DND-41 (cell line): Measurements from ENCODE around the gene ZNF416.

Experiments
- ATAC-seq: fragments of 200-7000 bp; cut with Tn5 transposase; 3 replicates; pipeline ENCODE4 v1.9.1; 2021; ENCODE audit warnings: low read depth; ENCODE audit not compliant: insufficient read depth
- DNase-seq: peaks from one replicate; pipeline ENCODE4 v3.0.0-alpha.2; 2020
- H2AFZ ChIP-seq: 2 replicates; pipeline ENCODE4 v1.6.0; 2012; ENCODE audit warnings: low read depth, low read length
- H3K27ac ChIP-seq: 2 replicates; pipeline ENCODE4 v1.5.1; 2012; ENCODE audit warnings: low read length, inconsistent platforms
- H3K27me3 ChIP-seq: fragments of 200-600 bp; sonication (generic); 2 replicates; pipeline ENCODE4 v1.6.0; 2012; ENCODE audit warnings: low read length, mild to moderate bottlenecking, inconsistent platforms; ENCODE audit not compliant: insufficient read depth, poor library complexity
- H3K36me3 ChIP-seq: 2 replicates; pipeline ENCODE4 v1.5.1; 2012; ENCODE audit warnings: low read length, inconsistent platforms; ENCODE audit not compliant: insufficient read depth
- H3K4me1 ChIP-seq: 2 replicates; pipeline ENCODE4 v1.5.1; 2012; ENCODE audit warnings: mild to moderate bottlenecking, low read length; ENCODE audit not compliant: insufficient read depth
- H3K4me2 ChIP-seq: 2 replicates; pipeline ENCODE4 v1.6.0; 2012; ENCODE audit warnings: mild to moderate bottlenecking, moderate library complexity, low read length, inconsistent platforms; ENCODE audit not compliant: insufficient read depth
- H3K4me3 ChIP-seq, 2 experiments: fragments of 200-600 bp in 1 of 2; shearing (Covaris generic) in 1 of 2; 2 replicates each; pipeline ENCODE4 v1.5.1; 2012 to 2016; ENCODE audit warnings: inconsistent platforms in 2 of 2, low read length in 2 of 2, mild to moderate bottlenecking in 2 of 2, low read depth in 1 of 2, moderate library complexity in 1 of 2
- H3K79me2 ChIP-seq: 2 replicates; pipeline ENCODE4 v1.6.0; 2012; ENCODE audit warnings: low read length, inconsistent platforms; ENCODE audit not compliant: insufficient read depth
- H3K9ac ChIP-seq: 2 replicates; pipeline ENCODE4 v1.6.0; 2012; ENCODE audit warnings: low read depth, mild to moderate bottlenecking, inconsistent platforms, low read length, moderate library complexity
- H3K9me3 ChIP-seq: 2 replicates; pipeline ENCODE4 v1.5.1; 2012; ENCODE audit warnings: low read length, moderate library complexity, mild to moderate bottlenecking, inconsistent platforms; ENCODE audit not compliant: insufficient read depth, severe bottlenecking
- H4K20me1 ChIP-seq: 2 replicates; pipeline ENCODE4 v1.6.0; 2012; ENCODE audit warnings: low read length; ENCODE audit not compliant: insufficient read depth
- CTCF ChIP-seq: IDR thresholded peaks from 2 replicates; pipeline ENCODE4 v1.5.1; 2012; ENCODE audit warnings: borderline replicate concordance, low read length, moderate library complexity, mild to moderate bottlenecking; ENCODE audit not compliant: poor library complexity, severe bottlenecking; ENCODE audit errors: extremely low read depth
- EZH2 ChIP-seq: IDR thresholded peaks from 3 replicates; pipeline ENCODE4 v1.6.1; 2012; ENCODE audit warnings: borderline replicate concordance, low read depth, mild to moderate bottlenecking, moderate library complexity, low read length, inconsistent platforms; ENCODE audit not compliant: severe bottlenecking

ZNF416 gene

GRCh38 chr19:57578487-57579205 lies at the start of gene ZNF416:
ZNF416 (minus strand) TSS chr19:57578911; CDS start chr19:57578704, 207 bp downstream.
- Histone ChIP-seq H4K20me1 (no peaks in the 10 kb centered on the region), H3K4me1 (peaks cover 39% of the 10 kb centered on the region), H2AFZ (peak within 1 kb of the TSS; percentile 87), H3K27ac (peak within 1 kb of the TSS; percentile 75), H3K27me3 (no peaks in the 10 kb centered on the region), H3K79me2 (peaks cover 33% of the 10 kb centered on the region), H3K4me3 (peak within 1 kb of the TSS; percentile 83 to 96), H3K9me3 (peaks cover 63% of the 10 kb centered on the region), H3K36me3 (peaks cover 50% of the 10 kb centered on the region), H3K9ac (peak within 1 kb of the TSS; percentile 86), H3K4me2 (peak within 1 kb of the TSS; percentile 89)
- DNase-seq (peak; percentile 99), ATAC-seq (peak; percentile 90)
- no peak for TF ChIP-seq EZH2
- TF ChIP-seq CTCF: peak; percentile 49

- H2AFZ ChIP-seq: no peak overlapping the region
- ATAC-seq: no peak
- no peak for TF ChIP-seq EZH2
- no peak for TF ChIP-seq CTCF
These were observed 44.4 kb upstream of the ZNF416 start for GRCh38 chr19:57623091-57623490.

GRCh38 chr19:57620673-57621348 lies 42.1 kb upstream of the ZNF416 start:
- Histone ChIP-seq H3K4me3 (peak overlapping the region in 1 of 2 experiments; percentile 23; a peak in 1 of 4 replicates), H3K4me2 (no peak overlapping the region), H4K20me1 (no peaks in the 10 kb centered on the region), H3K27ac (no peak overlapping the region), H3K79me2 (peaks cover 71% of the 10 kb centered on the region), H3K27me3 (no peaks in the 10 kb centered on the region), H3K36me3 (peaks cover 89% of the 10 kb centered on the region), H3K9me3 (peaks cover 73% of the 10 kb centered on the region), H2AFZ (no peak overlapping the region), H3K9ac (no peak overlapping the region), H3K4me1 (peaks cover 9% of the 10 kb centered on the region)
- DNase-seq: no peak
- no peak for ATAC-seq
- TF ChIP-seq CTCF: no peak
- no peak for TF ChIP-seq EZH2

More at GRCh38 chr19:57623091-57623490, 44.4 kb upstream of the ZNF416 start:
- Histone ChIP-seq H3K4me3 (no peak overlapping the region), H3K27ac (no peak overlapping the region), H3K9ac (no peak overlapping the region), H3K27me3 (no peaks in the 10 kb centered on the region), H3K4me1 (no peaks in the 10 kb centered on the region), H3K9me3 (peaks cover 50% of the 10 kb centered on the region), H3K79me2 (peaks cover 49% of the 10 kb centered on the region), H3K36me3 (peaks cover 66% of the 10 kb centered on the region), H4K20me1 (no peaks in the 10 kb centered on the region), H3K4me2 (no peak overlapping the region)
- DNase-seq: no peak
